Activated CD8-positive, alpha-beta T cell treated with anti-CD3 and anti-CD28 coated beads for 36 hours (primary cell): ENCODE data around the gene NAALADL2. TPM values are rescaled to one million over a fixed set of nuclear protein-coding genes. Genes with fewer than 3 reads are reported as not detected.

Experiments used
- ATAC-seq: fragments of 200-7000 bp; cut with Tn5 transposase; one replicate; pipeline ENCODE4 v1.10.0; 2021; ENCODE audit warnings: mild to moderate bottlenecking, moderate library complexity
- CTCF ChIA-PET: fragments of 350-600 bp; sonication (Branson Sonifier 250); formaldehyde crosslinking; loops from one replicate; lab custom pipeline; 2021; ENCODE audit warnings: antibody characterized with exemption; lab: Charles Lee
- POLR2A ChIA-PET: fragments of 350-600 bp; sonication (Branson Sonifier 250); formaldehyde crosslinking; loops from one replicate; lab custom pipeline; 2021; ENCODE audit warnings: antibody characterized with exemption; lab: Charles Lee
- DNase-seq: peaks from one replicate; pipeline ENCODE4 v3.0.0-alpha.2; 2020
- H3K27ac Mint-ChIP-seq: one replicate; pipeline ENCODE4 v1.8.0; 2021; ENCODE audit warnings: mild to moderate bottlenecking, mixed read lengths
- H3K27me3 Mint-ChIP-seq: one replicate; pipeline ENCODE4 v1.8.0; 2021; ENCODE audit warnings: mixed read lengths
- H3K36me3 Mint-ChIP-seq: one replicate; pipeline ENCODE4 v1.8.0; 2021; ENCODE audit warnings: low read depth, mixed read lengths
- H3K4me1 Mint-ChIP-seq: one replicate; pipeline ENCODE4 v1.8.0; 2021; ENCODE audit warnings: low read depth, mixed read lengths
- H3K4me3 Mint-ChIP-seq: one replicate; pipeline ENCODE4 v1.8.0; 2021; ENCODE audit warnings: mild to moderate bottlenecking, moderate library complexity, mixed read lengths
- H3K9me3 Mint-ChIP-seq: one replicate; pipeline ENCODE4 v1.8.0; 2021; ENCODE audit warnings: mixed read lengths
- CTCF ChIP-seq: fragments of 200-600 bp; IDR thresholded peaks from one replicate; pipeline ENCODE4 v1.8.0; 2022; ENCODE audit warnings: antibody characterized with exemption, mild to moderate bottlenecking
- intact Hi-C: fragments of 100-400 bp; cut with micrococcal nuclease; formaldehyde crosslinking; loops from one replicate; pipeline ENCODE4 v1.10.0; 2022
- total RNA-seq, 2 experiments: library from RNA; stranded (reverse); gene quantifications; one replicate each; pipeline ENCODE4 v1.2.3, GENCODE V29; 2021

Gene NAALADL2
- total RNA-seq, 2 experiments from 2014 or later: 0.60 TPM; not detected in 1

GRCh38 chr3:175193815-175194518 is 334.8 kb downstream of the NAALADL2 start:
- no peak for ATAC-seq
- Mint-ChIP-seq H3K4me3 (no peak overlapping the region), H3K9me3 (peaks cover 10% of the 10 kb centered on the region), H3K27me3 (no peaks in the 10 kb centered on the region), H3K4me1 (no peaks in the 10 kb centered on the region), H3K36me3 (no peaks in the 10 kb centered on the region), H3K27ac (no peak overlapping the region)
- ChIA-PET CTCF (no interaction called here), POLR2A (no interaction called here)
- TF ChIP-seq CTCF: no peak
- no peak for DNase-seq
- intact Hi-C loops: no loop called here

- Mint-ChIP-seq H3K4me3 (no peak overlapping the region), H3K36me3 (no peaks in the 10 kb centered on the region), H3K27me3 (no peaks in the 10 kb centered on the region), H3K27ac (no peak overlapping the region), H3K9me3 (peaks cover 8% of the 10 kb centered on the region), H3K4me1 (no peaks in the 10 kb centered on the region)
- ChIA-PET POLR2A (no interaction called here), CTCF (no interaction called here)
- ATAC-seq (no peak), DNase-seq (no peak)
- intact Hi-C loops: no loop called here
- no peak for TF ChIP-seq CTCF
Observed at GRCh38 chr3:175198991-175199783, 340.1 kb downstream of the NAALADL2 start.

GRCh38 chr3:175199961-175200360 is 340.8 kb downstream of the NAALADL2 start:
- no peak overlapping the region for H3K27ac Mint-ChIP-seq
- CTCF ChIA-PET: no interaction called here
- H3K36me3 Mint-ChIP-seq: no peaks in the 10 kb centered on the region
- H3K4me3 Mint-ChIP-seq: no peak overlapping the region
- POLR2A ChIA-PET: no interaction called here
- H3K27me3 Mint-ChIP-seq: no peaks in the 10 kb centered on the region
- TF ChIP-seq CTCF: no peak
- H3K9me3 Mint-ChIP-seq: peaks cover 9% of the 10 kb centered on the region
- intact Hi-C loops: no loop called here
- ATAC-seq (no peak), DNase-seq (no peak)
- H3K4me1 Mint-ChIP-seq: no peaks in the 10 kb centered on the region

GRCh38 chr3:175200391-175201095 is 341.4 kb downstream of the NAALADL2 start:
- no peak for TF ChIP-seq CTCF
- Mint-ChIP-seq H3K27me3 (no peaks in the 10 kb centered on the region), H3K4me3 (no peak overlapping the region), H3K36me3 (no peaks in the 10 kb centered on the region), H3K9me3 (peaks cover 9% of the 10 kb centered on the region), H3K27ac (no peak overlapping the region), H3K4me1 (no peaks in the 10 kb centered on the region)
- ATAC-seq: no peak
- intact Hi-C loops: no loop called here
- ChIA-PET CTCF (no interaction called here), POLR2A (no interaction called here)
- no peak for DNase-seq
